B cell (primary cell): ENCODE measurements around the gene SUMO2. TPM values are rescaled to one million over a fixed set of nuclear protein-coding genes. Genes with fewer than 3 reads are reported as not detected.
A peak's percentile ranks its signal among the peaks of the same experiment; 100 is the strongest.
"Not testable (repeated sequence)": the region's sequence is repeated elsewhere in the genome, so short reads cannot be mapped to it uniquely, and the experiment has no call there.

Source experiments
- ATAC-seq: fragments of 200-7000 bp; cut with Tn5 transposase; one replicate; pipeline ENCODE4 v1.10.0; 2021; ENCODE audit warnings: low read depth, mild to moderate bottlenecking, moderate number of reproducible peaks, moderate library complexity
- CTCF ChIA-PET: fragments of 350-600 bp; sonication (Branson Sonifier 250); formaldehyde crosslinking; loops from one replicate; lab custom pipeline; 2021; ENCODE audit warnings: antibody characterized with exemption, inconsistent platforms; lab: Charles Lee
- POLR2A ChIA-PET: fragments of 350-600 bp; sonication (Branson Sonifier 250); formaldehyde crosslinking; loops from one replicate; lab custom pipeline; 2021; ENCODE audit warnings: antibody characterized with exemption; lab: Charles Lee
- DNase-seq: peaks from one replicate; pipeline ENCODE4 v3.0.0; 2013
- H2AFZ ChIP-seq: 2 replicates; pipeline ENCODE4 v1.6.1; 2012; ENCODE audit warnings: mild to moderate bottlenecking, low read depth, low read length; ENCODE audit not compliant: insufficient read depth, poor library complexity, severe bottlenecking
- H3K27ac ChIP-seq, 2 donors: 1 replicate in 1 of 2; 2 replicates in 1 of 2; pipeline ENCODE4 v1.5.1; 2012 to 2013; ENCODE audit warnings: low read length in 2 of 2, mild to moderate bottlenecking in 2 of 2, moderate library complexity in 1 of 2
- H3K27me3 ChIP-seq, 4 experiments: fragments of 200-600 bp in 1 of 4; sonication (generic) in 1 of 4; replicated peaks in 1 of 4; 1 replicate in 2 of 4; 2 replicates in 2 of 4; pipeline versions ENCODE4 v1.6.1 to v1.7.0; 2013 to 2016; ENCODE audit warnings: low read length in 3 of 4, mild to moderate bottlenecking in 2 of 4, mixed read lengths in 1 of 4, moderate library complexity in 1 of 4; ENCODE audit not compliant: insufficient read depth in 4 of 4, control insufficient read depth in 3 of 4; ENCODE audit errors: control extremely low read depth in 1 of 4
- H3K36me3 ChIP-seq, 2 experiments: replicated peaks in 1 of 2; 1 replicate in 1 of 2; 2 replicates in 1 of 2; pipeline versions ENCODE4 v1.6.1 to v1.7.1; 2013; ENCODE audit warnings: low read length in 1 of 2; ENCODE audit not compliant: insufficient read depth in 2 of 2, control insufficient read depth in 1 of 2; ENCODE audit errors: control extremely low read depth in 1 of 2, extremely low read depth in 1 of 2
- H3K4me1 ChIP-seq, 2 donors: fragments of 200-600 bp in 1 of 2; sonication (generic) in 1 of 2; 1 replicate in 1 of 2; 2 replicates in 1 of 2; pipeline versions ENCODE4 v1.5.1 to v1.6.1; 2013 to 2017; ENCODE audit warnings: low read length in 2 of 2; ENCODE audit not compliant: control insufficient read depth in 2 of 2, insufficient read depth in 2 of 2
- H3K4me2 ChIP-seq: replicated peaks from 2 replicates; pipeline ENCODE3; 2012; ENCODE audit warnings: mild to moderate bottlenecking, low read depth, low read length; ENCODE audit not compliant: poor library complexity, severe bottlenecking
- H3K4me3 ChIP-seq, 5 experiments: fragments of 200-600 bp in 1 of 5; sonication (generic) in 1 of 5; 1 replicate in 3 of 5; 2 replicates in 2 of 5; pipeline versions ENCODE4 v1.5.1 to v1.7.0; 2011 to 2016; ENCODE audit warnings: low read length in 4 of 5, mild to moderate bottlenecking in 4 of 5, low read depth in 2 of 5, control low read depth in 1 of 5, moderate library complexity in 1 of 5; ENCODE audit not compliant: insufficient read depth in 1 of 5; ENCODE audit errors: control extremely low read depth in 1 of 5, extremely low read depth in 1 of 5
- H3K79me2 ChIP-seq: fragments of 200-600 bp; sonication (generic); one replicate; pipeline ENCODE4 v1.6.0; 2016; ENCODE audit warnings: low read length; ENCODE audit not compliant: control insufficient read depth, insufficient read depth
- H3K9ac ChIP-seq: fragments of 200-600 bp; sonication (generic); 2 replicates; pipeline ENCODE4 v1.6.1; 2017; ENCODE audit warnings: mild to moderate bottlenecking, low read length, moderate library complexity
- H3K9me3 ChIP-seq, 3 donors: one replicate each; pipeline versions ENCODE4 v1.6.1 to v1.7.1; 2013; ENCODE audit warnings: low read length in 2 of 3; ENCODE audit not compliant: control insufficient read depth in 2 of 3, insufficient read depth in 1 of 3; ENCODE audit errors: control extremely low read depth in 1 of 3
- H4K20me1 ChIP-seq: 2 replicates; pipeline ENCODE4 v1.6.0; 2012; ENCODE audit warnings: mild to moderate bottlenecking, low read length; ENCODE audit not compliant: insufficient read depth, control insufficient read depth, poor library complexity, severe bottlenecking
- H3K27ac Mint-ChIP-seq: one replicate; pipeline ENCODE4 v1.8.0; 2021; ENCODE audit warnings: mixed read lengths
- H3K27me3 Mint-ChIP-seq: one replicate; pipeline ENCODE4 v1.8.0; 2021; ENCODE audit warnings: mixed read lengths
- H3K4me1 Mint-ChIP-seq: one replicate; pipeline ENCODE4 v1.8.0; 2021; ENCODE audit warnings: mixed read lengths
- H3K4me3 Mint-ChIP-seq: one replicate; pipeline ENCODE4 v1.8.0; 2021; ENCODE audit warnings: mixed read lengths
- H3K9me3 Mint-ChIP-seq: one replicate; pipeline ENCODE4 v1.8.0; 2022; ENCODE audit warnings: mixed read lengths; ENCODE audit not compliant: insufficient read depth
- CTCF ChIP-seq: fragments of 200-600 bp; IDR thresholded peaks from one replicate; pipeline ENCODE4 v1.8.0; 2022; ENCODE audit warnings: antibody characterized with exemption, mild to moderate bottlenecking
- EZH2 ChIP-seq: IDR thresholded peaks from 2 replicates; pipeline ENCODE4 v1.6.1; 2012; ENCODE audit warnings: borderline replicate concordance, low read depth, mild to moderate bottlenecking, moderate library complexity, low read length; ENCODE audit not compliant: insufficient read depth, poor library complexity, severe bottlenecking
- WGBS: methylation state at CpG from one replicate; pipeline ENCODE4 v1.1.5; 2013; ENCODE audit warnings: missing lambda C conversion rate; ENCODE audit not compliant: insufficient coverage; 5-methylcytosine and 5-hydroxymethylcytosine counted together
- intact Hi-C: fragments of 100-400 bp; cut with micrococcal nuclease; formaldehyde crosslinking; loops from one replicate; pipeline ENCODE4 v1.10.0; 2022
- polyA plus RNA-seq: library from polyadenylated mRNA; depleted of rRNA; stranded (reverse); fragments of >200 nt; gene quantifications from 2 replicates; pipeline ENCODE4 v1.2.3, GENCODE V29; 2012
- total RNA-seq, 2 donors: library from RNA; stranded (reverse); fragments of 120-200 nt in 1 of 2; gene quantifications; 1 replicate in 1 of 2; 2 replicates in 1 of 2; pipeline versions ENCODE4 v1.2.3 to v1.2.4, GENCODE V29; 2013 to 2022

Gene SUMO2
- total and polyA plus RNA-seq, 2 donors (not counting 1 experiment from before 2014, with no cell fraction given), result 35.1 to 229 TPM

- ChIA-PET CTCF (interaction anchor here (0.6 to 1.3 kb wide), 4 partner anchors 24 to 73 kb away, joined by 3 to 8 read pairs (median 3); no protein-coding TSS in a partner anchor), POLR2A (interaction anchor here (1.1 kb wide), 1 partner anchor 24 kb away, joined by 3 read pairs; no protein-coding TSS in a partner anchor)
- H3K79me2 ChIP-seq, H3K27me3 Mint-ChIP-seq, H3K4me2 ChIP-seq, H3K4me3 Mint-ChIP-seq, DNase-seq, H3K9me3 ChIP-seq, intact Hi-C loops, H3K4me3 ChIP-seq, ATAC-seq, H3K27ac Mint-ChIP-seq, H4K20me1 ChIP-seq, H3K27me3 ChIP-seq, H2AFZ ChIP-seq, H3K36me3 ChIP-seq, H3K9ac ChIP-seq, H3K9me3 Mint-ChIP-seq, H3K27ac ChIP-seq: not testable (repeated sequence)
- peaks cover 16% of the 10 kb centered on the region for H3K4me1 Mint-ChIP-seq
- 92% methylated on average over 5 of the region's 9 CpGs for WGBS
- peaks cover 14 to 15% of the 10 kb centered on the region in 2 donors for H3K4me1 ChIP-seq
Observed at GRCh38 chr17:75137762-75138161, 45.0 kb downstream of the SUMO2 start.

GRCh38 chr17:75135946-75136345 is 46.8 kb downstream of the SUMO2 start:
- ATAC-seq (no peak), DNase-seq (no peak)
- Mint-ChIP-seq H3K4me3 (no peak overlapping the region), H3K27me3 (no peaks in the 10 kb centered on the region), H3K27ac (peak overlapping the region; percentile 63), H3K9me3 (no peaks in the 10 kb centered on the region), H3K4me1 (peaks cover 19% of the 10 kb centered on the region)
- intact Hi-C loops, result no loop called here
- no peak overlapping the region for H3K9ac ChIP-seq
- peaks cover 0 to 3% of the 10 kb centered on the region in 2 experiments for H3K36me3 ChIP-seq
- 94% methylated on average over 4 of the region's 8 CpGs for WGBS
- CTCF ChIA-PET, result no interaction called here
- TF ChIP-seq EZH2, result no peak
- no peak for TF ChIP-seq CTCF
- no peak overlapping the region for H2AFZ ChIP-seq
- H3K9me3 ChIP-seq, result peaks cover 0 to 4% (median 0%) of the 10 kb centered on the region in 3 donors
- H3K27ac ChIP-seq, result no peak overlapping the region
- peaks cover under 1% of the 10 kb centered on the region for H4K20me1 ChIP-seq
- no peak overlapping the region for H3K4me2 ChIP-seq
- H3K27me3 ChIP-seq, result no peaks in the 10 kb centered on the region
- H3K79me2 ChIP-seq, result peaks cover 7% of the 10 kb centered on the region
- no peak overlapping the region for H3K4me3 ChIP-seq
- H3K4me1 ChIP-seq, result peaks cover 12 to 18% of the 10 kb centered on the region in 2 donors
- POLR2A ChIA-PET, result interaction anchor here (0.7 kb wide), 1 partner anchor 9 kb away, joined by 4 read pairs; no protein-coding TSS in a partner anchor
